AG04450 (cell line): Measurements from ENCODE around the gene MARCHF3. TPM values are rescaled to one million over a fixed set of nuclear protein-coding genes. Genes with fewer than 3 reads are reported as not detected.

Source experiments
- CTCF ChIA-PET: fragments of 300-600, 350-600 bp; formaldehyde crosslinking; extraction: SDS; loops from one replicate; lab custom pipeline; 2022; ENCODE audit warnings: antibody characterized with exemption, inconsistent platforms; lab: Charles Lee
- POLR2A ChIA-PET: fragments of 350-600 bp; formaldehyde crosslinking; extraction: SDS; loops from one replicate; lab custom pipeline; 2021; ENCODE audit warnings: antibody characterized with exemption, inconsistent platforms; lab: Yijun Ruan, JAX
- DNase-seq: peaks from one replicate; pipeline ENCODE4 v3.0.0-alpha.2; 2011; ENCODE audit warnings: low read depth, low spot score
- H3K27ac ChIP-seq: one replicate; pipeline ENCODE4 v1.5.1; 2012; ENCODE audit warnings: low read depth, low read length, control low read depth
- H3K27me3 ChIP-seq: one replicate; pipeline ENCODE4 v1.6.0; 2012; ENCODE audit warnings: low read length; ENCODE audit not compliant: control insufficient read depth, insufficient read depth
- H3K4me3 ChIP-seq: 2 replicates; pipeline ENCODE4 v1.5.1; 2011; ENCODE audit warnings: mild to moderate bottlenecking, low read depth, low read length, control low read depth
- H3K9me3 ChIP-seq: 2 replicates; pipeline ENCODE4 v1.5.1; 2012; ENCODE audit warnings: low read length; ENCODE audit not compliant: control insufficient read depth, insufficient read depth
- CTCF ChIP-seq: IDR thresholded peaks from 2 replicates; pipeline ENCODE4 v1.5.1; 2011; ENCODE audit warnings: low read depth, low read length, control low read depth, inconsistent platforms
- polyA plus RNA-seq: library from polyadenylated mRNA; depleted of rRNA; stranded (reverse); fragments of >200 nt; gene quantifications from 2 replicates; pipeline ENCODE4 v1.2.3, GENCODE V29; 2011

The MARCHF3 gene
- polyA plus RNA-seq, 1 experiment, result 6.7 TPM

- ChIA-PET CTCF (no interaction called here), POLR2A (no interaction called here)
- no peaks in the 10 kb centered on the region for H3K27me3 ChIP-seq
- H3K9me3 ChIP-seq, result no peaks in the 10 kb centered on the region
- no peak overlapping the region for H3K4me3 ChIP-seq
- DNase-seq, result no peak
- no peak overlapping the region for H3K27ac ChIP-seq
- no peak for TF ChIP-seq CTCF
Observed at GRCh38 chr5:126866851-126867636, 163.3 kb downstream of the MARCHF3 start.

DNA sequence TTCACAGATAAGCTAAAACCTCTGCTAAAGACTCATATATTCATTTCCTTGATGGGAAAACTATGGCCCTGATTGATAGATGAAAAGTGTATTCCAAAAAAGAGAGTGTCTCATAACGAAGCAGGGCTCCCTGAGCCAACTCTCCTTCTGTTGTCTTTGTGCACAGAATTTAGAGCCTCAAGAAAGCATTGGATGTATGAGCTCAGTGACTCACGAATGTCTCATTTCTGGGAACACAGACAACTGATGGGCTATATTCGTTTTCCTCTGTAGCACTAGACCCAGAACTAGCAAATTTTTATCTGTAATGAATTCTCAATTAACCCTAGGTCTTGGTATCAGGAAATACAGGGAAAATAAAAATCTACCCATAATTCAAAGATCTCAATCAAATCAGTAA lies 165.1 kb downstream of the MARCHF3 start:
- no peaks in the 10 kb centered on the region for H3K27me3 ChIP-seq
- no peak overlapping the region for H3K4me3 ChIP-seq
- DNase-seq, result peak; percentile 38
- no peak overlapping the region for H3K27ac ChIP-seq
- no peaks in the 10 kb centered on the region for H3K9me3 ChIP-seq
- ChIA-PET POLR2A (interaction anchor here (0.7 kb wide), 1 partner anchor 342 kb away, joined by 4 read pairs; no protein-coding TSS in a partner anchor), CTCF (interaction anchor here (1.2 kb wide), 1 partner anchor 28 kb away, joined by 3 read pairs; no protein-coding TSS in a partner anchor)
- TF ChIP-seq CTCF, result no peak

GRCh38 chr5:126864042-126864688 lies 166.2 kb downstream of the MARCHF3 start:
- no peak overlapping the region for H3K4me3 ChIP-seq
- ChIA-PET CTCF (interaction anchor here (0.6 to 1.2 kb wide), 2 partner anchors 27 to 33 kb away, joined by 3 read pairs; no protein-coding TSS in a partner anchor), POLR2A (no interaction called here)
- TF ChIP-seq CTCF, result no peak
- no peak overlapping the region for H3K27ac ChIP-seq
- no peak for DNase-seq
- H3K27me3 ChIP-seq, result no peaks in the 10 kb centered on the region
- H3K9me3 ChIP-seq, result no peaks in the 10 kb centered on the region

GRCh38 chr5:126863402-126863801 lies 167.0 kb downstream of the MARCHF3 start:
- POLR2A ChIA-PET, result no interaction called here
- H3K9me3 ChIP-seq, result no peaks in the 10 kb centered on the region
- no peak overlapping the region for H3K27ac ChIP-seq
- CTCF ChIA-PET, result no interaction called here
- H3K27me3 ChIP-seq, result no peaks in the 10 kb centered on the region
- DNase-seq, result no peak
- no peak for TF ChIP-seq CTCF
- H3K4me3 ChIP-seq, result no peak overlapping the region

DNA sequence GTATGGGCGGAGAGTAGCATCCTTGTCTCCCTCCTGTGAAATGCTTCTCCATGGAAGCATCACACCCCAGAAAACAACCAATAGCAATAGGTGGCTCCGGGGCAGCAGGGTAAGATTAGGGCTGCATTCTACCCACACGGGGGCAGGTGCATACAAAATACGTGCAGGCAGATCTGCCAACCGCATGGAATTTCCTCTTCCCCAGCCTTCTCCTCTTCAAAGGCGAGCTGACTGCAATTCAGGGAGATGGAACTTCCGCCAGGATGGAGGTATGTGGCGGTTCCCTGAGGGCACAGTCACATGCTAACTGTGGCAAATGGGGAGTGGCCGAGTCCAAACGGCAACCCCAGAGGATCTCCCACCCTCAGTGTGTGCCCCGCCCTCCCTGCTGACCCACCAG lies 171.9 kb downstream of the MARCHF3 start:
- no peak overlapping the region for H3K4me3 ChIP-seq
- ChIA-PET POLR2A (no interaction called here), CTCF (no interaction called here)
- no peak overlapping the region for H3K27ac ChIP-seq
- TF ChIP-seq CTCF, result no peak
- no peaks in the 10 kb centered on the region for H3K27me3 ChIP-seq
- no peak for DNase-seq
- H3K9me3 ChIP-seq, result peaks cover 3% of the 10 kb centered on the region; the same call in 1 of the 2 replicates
